Ectodermal cell (in vitro differentiated cells): ENCODE results near the gene MAGEB4.

ENCODE experiments used
- H3K27ac ChIP-seq: 2 replicates; pipeline ENCODE4 v1.7.0; 2013; ENCODE audit warnings: mild to moderate bottlenecking, low read depth, low read length; ENCODE audit not compliant: insufficient read depth, poor library complexity, severe bottlenecking
- H3K27me3 ChIP-seq: 2 replicates; pipeline ENCODE4 v1.7.0; 2013; ENCODE audit warnings: mild to moderate bottlenecking, low read length; ENCODE audit not compliant: insufficient read depth, control insufficient read depth, poor library complexity, severe bottlenecking
- H3K36me3 ChIP-seq: one replicate; pipeline ENCODE4 v1.7.0; 2013; ENCODE audit warnings: low read length; ENCODE audit not compliant: control insufficient read depth, insufficient read depth
- H3K4me1 ChIP-seq: one replicate; pipeline ENCODE4 v1.7.0; 2013; ENCODE audit warnings: low read length; ENCODE audit not compliant: control insufficient read depth, insufficient read depth
- H3K4me3 ChIP-seq: 2 replicates; pipeline ENCODE4 v1.7.0; 2013; ENCODE audit warnings: low read depth, low read length, control low read depth; ENCODE audit not compliant: insufficient read depth
- H3K9me3 ChIP-seq: 2 replicates; pipeline ENCODE4 v1.7.0; 2013; ENCODE audit warnings: mild to moderate bottlenecking, low read length, moderate library complexity; ENCODE audit not compliant: control insufficient read depth
- WGBS, 2 experiments: methylation state at CpG; one replicate each; pipeline ENCODE4 v1.1.7; 2013; ENCODE audit warnings: missing lambda C conversion rate in 2 of 2; 5-methylcytosine and 5-hydroxymethylcytosine counted together

Gene MAGEB4

GRCh38 chrX:30280428-30280827 is 38.6 kb downstream of the MAGEB4 start:
- Histone ChIP-seq H3K36me3 (no peaks in the 10 kb centered on the region), H3K9me3 (no peaks in the 10 kb centered on the region), H3K27ac (no peak overlapping the region), H3K4me3 (no peak overlapping the region), H3K27me3 (no peaks in the 10 kb centered on the region), H3K4me1 (no peaks in the 10 kb centered on the region)
- 89 to 100% methylated on average over 1 of the region's 1 CpG for WGBS, 2 experiments

DNA sequence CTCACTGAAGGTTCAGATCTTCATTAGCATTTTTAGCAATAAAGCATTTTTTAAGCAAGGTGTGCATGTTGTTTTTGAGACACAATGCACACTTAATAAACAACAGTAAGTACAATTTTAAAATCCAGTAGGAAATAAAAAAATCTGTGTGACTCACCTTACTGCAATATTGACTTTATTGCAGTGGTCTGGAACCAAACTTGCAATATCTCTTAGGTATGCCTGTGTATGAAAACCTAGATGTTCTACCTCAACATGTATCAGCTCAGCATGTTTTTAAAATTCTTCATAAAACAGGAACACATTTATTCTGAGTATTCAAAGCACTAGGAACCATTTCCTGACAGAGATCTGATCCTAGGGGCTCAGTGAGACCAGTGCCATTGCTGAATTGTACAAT is 40.7 kb downstream of the MAGEB4 start:
- Histone ChIP-seq H3K4me3 (no peak overlapping the region), H3K9me3 (no peaks in the 10 kb centered on the region), H3K36me3 (no peaks in the 10 kb centered on the region), H3K27ac (no peak overlapping the region), H3K27me3 (no peaks in the 10 kb centered on the region), H3K4me1 (no peaks in the 10 kb centered on the region)

DNA sequence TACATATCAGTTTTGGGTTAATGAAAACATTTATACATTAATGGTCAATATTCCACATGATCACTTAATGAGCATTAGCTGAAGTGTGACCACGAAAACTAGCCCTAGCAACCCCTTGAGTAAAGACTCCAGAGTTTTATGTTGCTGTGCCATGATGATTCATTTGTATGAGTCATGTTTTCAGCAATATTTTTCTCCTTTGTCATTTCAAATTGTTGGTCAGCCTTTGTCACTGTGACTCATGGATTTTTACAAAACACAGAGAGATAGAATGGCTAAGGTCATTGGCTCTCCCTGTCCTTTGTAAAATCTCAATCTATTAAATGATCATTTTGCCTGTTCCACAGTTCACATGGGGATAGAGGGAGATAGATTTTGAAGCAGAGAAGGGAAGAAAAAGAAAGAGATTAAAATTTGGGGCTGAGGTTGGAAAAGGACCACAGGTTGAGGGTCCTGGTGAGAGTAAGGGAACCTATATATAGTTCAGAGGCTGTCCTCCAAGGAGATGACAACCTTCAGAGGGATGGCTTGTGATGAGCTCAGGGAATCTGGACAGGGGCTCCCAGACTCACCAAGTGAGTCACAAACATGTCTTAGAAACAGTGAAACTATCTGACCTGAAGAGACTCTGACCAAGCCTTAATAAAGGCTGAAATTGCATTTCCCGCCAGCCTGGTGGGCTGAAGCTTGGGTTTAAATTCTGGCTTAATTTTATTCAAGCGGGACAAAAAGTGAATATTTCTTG is 41.8 kb downstream of the MAGEB4 start:
- 89% methylated on average over 2 to 3 of the region's 3 CpGs for WGBS, 2 experiments
- Histone ChIP-seq H3K4me3 (no peak overlapping the region), H3K27ac (no peak overlapping the region)

More for the DNA sequence above, 41.8 kb downstream of the MAGEB4 start:
- Histone ChIP-seq H3K36me3 (no peaks in the 10 kb centered on the region), H3K9me3 (no peaks in the 10 kb centered on the region), H3K4me1 (no peaks in the 10 kb centered on the region), H3K27me3 (no peaks in the 10 kb centered on the region)
